Transverse colon (tissue), 4 donors: ENCODE measurements around the gene CDK17.

Source experiments
- CTCF ChIP-seq, 5 experiments: fragments of 200-600 bp in 3 of 5; fragments of 450-650 bp in 2 of 5; sonication (generic) in 3 of 5; IDR thresholded peaks; 1 replicate in 2 of 5; 2 replicates in 3 of 5; pipeline ENCODE4 v1.5.1; 2016 to 2017; ENCODE audit warnings: antibody characterized with exemption in 5 of 5, inconsistent platforms in 3 of 5, mild to moderate bottlenecking in 2 of 5, moderate library complexity in 1 of 5
- EP300 ChIP-seq: sonication (generic); formaldehyde crosslinking; IDR thresholded peaks from one replicate; pipeline ENCODE4 v1.6.1; 2017; ENCODE audit warnings: antibody characterized with exemption, low read depth
- POLR2A ChIP-seq: fragments of 450-650 bp; IDR thresholded peaks from one replicate; pipeline ENCODE4 v1.6.1; 2016; ENCODE audit warnings: antibody characterized with exemption, mild to moderate bottlenecking, moderate library complexity
- POLR2AphosphoS5 ChIP-seq, 3 donors: sonication (generic); formaldehyde crosslinking; IDR thresholded peaks; one replicate each; pipeline ENCODE4 v1.6.1; 2016; ENCODE audit warnings: antibody characterized with exemption in 3 of 3

- no peak for TF ChIP-seq POLR2AphosphoS5 (IDR thresholded peaks at IDR 0.05)
- no peak for TF ChIP-seq CTCF (IDR thresholded peaks at IDR 0.05)
- TF ChIP-seq EP300 = no peak
- TF ChIP-seq POLR2A = no peak
Observed at GRCh38 chr12:96436366-96437170, 36.3 kb upstream of the CDK17 start.
